Lower leg skin (tissue), 3 donors: ENCODE results near the gene RASSF4.

ENCODE experiments used
- CTCF ChIP-seq, 3 donors: fragments of 450-650 bp; IDR thresholded peaks; one replicate each; pipeline ENCODE4 v1.5.1; 2016; ENCODE audit warnings: antibody characterized with exemption in 3 of 3, mild to moderate bottlenecking in 3 of 3, moderate library complexity in 2 of 3
- POLR2A ChIP-seq, 2 donors: fragments of 450-650 bp; IDR thresholded peaks; one replicate each; pipeline ENCODE4 v1.6.1; 2016 to 2017; ENCODE audit warnings: antibody characterized with exemption in 2 of 2, mild to moderate bottlenecking in 1 of 2, moderate library complexity in 1 of 2

- TF ChIP-seq CTCF (IDR thresholded peaks at IDR 0.05) (no peak), POLR2A (IDR thresholded peaks at IDR 0.05) (no peak)
Measured at GRCh38 chr10:44986670-44987069, 27.1 kb downstream of the RASSF4 start.
